HL-60 (cell line): ENCODE data around the gene ZNF821.
"Not testable (repeated sequence)": the region's sequence is repeated elsewhere in the genome, so short reads cannot be mapped to it uniquely, and the experiment has no call there.

Experiments used
- CTCF ChIP-seq: IDR thresholded peaks from one replicate; pipeline ENCODE4 v1.5.1; 2011; ENCODE audit warnings: low read length, control low read depth, inconsistent platforms; ENCODE audit not compliant: insufficient read depth
- POLR2AphosphoS5 ChIP-seq: IDR thresholded peaks from 2 replicates; pipeline ENCODE4 v1.6.1; 2012; ENCODE audit warnings: low read depth
- REST ChIP-seq: IDR thresholded peaks from 2 replicates; pipeline ENCODE4 v1.6.1; 2012; ENCODE audit warnings: low read depth; ENCODE audit not compliant: insufficient replicate concordance

- TF ChIP-seq CTCF, POLR2AphosphoS5, REST: not testable (repeated sequence)
These were observed 16.8 kb downstream of the ZNF821 start for GRCh38 chr16:71867175-71867574.
